Smooth muscle cell (in vitro differentiated cells): ENCODE measurements around the gene CELA3B. TPM values are rescaled to one million over a fixed set of nuclear protein-coding genes. Genes with fewer than 3 reads are reported as not detected.
"Not testable (repeated sequence)": the region's sequence is repeated elsewhere in the genome, so short reads cannot be mapped to it uniquely, and the experiment has no call there.

Source experiments
- DNase-seq: peaks from one replicate; lab custom pipeline; 2025; ENCODE audit not compliant: unreplicated experiment; lab: John Stamatoyannopoulos, UW
- H2AFZ ChIP-seq: fragments of 200-600 bp; sonication (generic); 2 replicates; pipeline ENCODE4 v1.6.0; 2016; ENCODE audit warnings: antibody characterized with exemption, low read depth, mild to moderate bottlenecking
- H3F3A ChIP-seq: fragments of 200-600 bp; sonication (generic); 2 replicates; pipeline ENCODE4 v1.6.0; 2017; ENCODE audit warnings: antibody characterized with exemption, low read depth
- H3K27ac ChIP-seq: fragments of 200-600 bp; sonication (generic); 2 replicates; pipeline ENCODE4 v1.5.1; 2016; ENCODE audit warnings: low read depth, mild to moderate bottlenecking
- H3K27me3 ChIP-seq: fragments of 200-600 bp; sonication (generic); 2 replicates; pipeline ENCODE4 v1.6.1; 2016; ENCODE audit warnings: low read depth, mild to moderate bottlenecking
- H3K36me3 ChIP-seq: fragments of 200-600 bp; sonication (generic); 2 replicates; pipeline ENCODE4 v1.5.1; 2016; ENCODE audit warnings: low read depth
- H3K4me1 ChIP-seq: fragments of 200-600 bp; sonication (generic); 2 replicates; pipeline ENCODE4 v1.5.1; 2016; ENCODE audit warnings: low read depth
- H3K4me2 ChIP-seq: fragments of 200-600 bp; sonication (generic); 2 replicates; pipeline ENCODE4 v1.6.0; 2016; ENCODE audit warnings: mild to moderate bottlenecking
- H3K4me3 ChIP-seq: fragments of 200-600 bp; sonication (generic); 2 replicates; pipeline ENCODE4 v1.5.1; 2016; ENCODE audit warnings: mild to moderate bottlenecking
- H3K79me2 ChIP-seq: fragments of 200-600 bp; sonication (generic); 2 replicates; pipeline ENCODE4 v1.6.0; 2016; ENCODE audit warnings: low read depth, mild to moderate bottlenecking
- H3K9ac ChIP-seq: fragments of 200-600 bp; sonication (generic); 2 replicates; pipeline ENCODE4 v1.6.0; 2016; ENCODE audit warnings: low read depth
- H3K9me3 ChIP-seq: fragments of 200-600 bp; sonication (generic); replicated peaks from 2 replicates; pipeline ENCODE4 v1.5.1; 2016; ENCODE audit warnings: low read depth
- H4K20me1 ChIP-seq: fragments of 200-600 bp; sonication (generic); 2 replicates; pipeline ENCODE4 v1.6.0; 2016; ENCODE audit warnings: low read depth
- CTCF ChIP-seq: fragments of 200-600 bp; sonication (generic); IDR thresholded peaks from 2 replicates; pipeline ENCODE4 v1.5.1; 2017; ENCODE audit warnings: borderline replicate concordance, mild to moderate bottlenecking, antibody characterized with exemption; ENCODE audit not compliant: insufficient read depth, poor library complexity, severe bottlenecking
- WGBS: methylation state at CpG from one replicate; pipeline ENCODE4 v1.1.7; 2016; ENCODE audit warnings: low lambda C conversion rate; 5-methylcytosine and 5-hydroxymethylcytosine counted together
- polyA plus RNA-seq: library from polyadenylated mRNA; unstranded; fragments of >200 nt; fragmentation: Nextera tagmentation; extraction: Ambion mirVana; gene quantifications from 2 replicates; pipeline ENCODE4 v1.2.1, GENCODE V29; 2016
- total RNA-seq: library from RNA; depleted of rRNA; stranded (reverse); fragments of >200 nt; gene quantifications from 2 replicates; pipeline ENCODE4 v1.2.3, GENCODE V29; 2014

CELA3B gene
- total and polyA plus RNA-seq, 2 experiments from 2014 or later, result not detected

GRCh38 chr1:21940492-21940891, 36.3 kb upstream of the CELA3B start:
- Histone ChIP-seq H3F3A (peaks cover 42% of the 10 kb centered on the region), H3K27me3 (no peaks in the 10 kb centered on the region), H3K79me2 (peaks cover 3% of the 10 kb centered on the region), H3K4me3 (no peak overlapping the region), H3K27ac (peak overlapping the region; percentile 93), H3K9ac (peak overlapping the region; percentile 61), H4K20me1 (peaks cover 3% of the 10 kb centered on the region), H3K9me3 (no peaks in the 10 kb centered on the region), H2AFZ (no peak overlapping the region), H3K4me1 (peaks cover 48% of the 10 kb centered on the region), H3K36me3 (no peaks in the 10 kb centered on the region), H3K4me2 (peak overlapping the region; percentile 26)
- TF ChIP-seq CTCF, result no peak
- no peak for DNase-seq
- WGBS, result 99% methylated on average over 2 of the region's 2 CpGs

DNA sequence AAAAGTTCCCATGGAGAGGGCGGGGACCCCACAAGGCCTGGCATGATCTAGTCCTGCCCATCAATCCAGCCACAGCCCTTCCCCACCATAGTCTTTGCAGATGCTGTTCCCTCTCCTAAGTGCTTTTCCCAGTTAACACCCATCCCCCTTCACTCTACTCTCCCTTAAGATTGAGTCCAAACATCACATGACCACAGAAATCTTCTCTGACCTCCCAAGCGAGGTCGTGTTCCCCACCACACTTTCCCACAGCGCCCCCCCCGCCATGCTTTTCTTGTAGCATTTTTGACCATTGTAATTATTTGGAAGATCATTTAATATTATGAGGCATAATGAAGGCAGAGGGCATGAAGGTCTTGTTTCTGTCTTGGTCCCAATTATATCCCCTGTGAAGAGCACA, 35.5 kb upstream of the CELA3B start:
- Histone ChIP-seq H3K79me2 (no peaks in the 10 kb centered on the region), H3K4me1 (peaks cover 39% of the 10 kb centered on the region), H3K9me3 (no peaks in the 10 kb centered on the region), H3K4me2 (no peak overlapping the region), H3F3A (peaks cover 42% of the 10 kb centered on the region), H3K36me3 (no peaks in the 10 kb centered on the region), H3K27ac (no peak overlapping the region), H4K20me1 (no peaks in the 10 kb centered on the region), H3K9ac (no peak overlapping the region), H3K4me3 (no peak overlapping the region), H2AFZ (no peak overlapping the region), H3K27me3 (no peaks in the 10 kb centered on the region)
- TF ChIP-seq CTCF, result no peak
- DNase-seq, result no peak
- WGBS, result 87% methylated on average over 5 of the region's 5 CpGs

- no peaks in the 10 kb centered on the region for H3K9me3 ChIP-seq
- WGBS, result 41% methylated on average over 10 of the region's 10 CpGs
- H3K36me3 ChIP-seq, result no peaks in the 10 kb centered on the region
- H4K20me1 ChIP-seq, result no peaks in the 10 kb centered on the region
- H3K4me2 ChIP-seq, result peak overlapping the region; percentile 44
- H3K27me3 ChIP-seq, result no peaks in the 10 kb centered on the region
- peaks cover 42% of the 10 kb centered on the region for H3F3A ChIP-seq
- no peak overlapping the region for H3K9ac ChIP-seq
- DNase-seq, result no peak
- H3K79me2 ChIP-seq, result no peaks in the 10 kb centered on the region
- H2AFZ ChIP-seq, result no peak overlapping the region
- no peak overlapping the region for H3K4me3 ChIP-seq
- peak overlapping the region; percentile 57 for H3K27ac ChIP-seq
- H3K4me1 ChIP-seq, result peaks cover 39% of the 10 kb centered on the region
- no peak for TF ChIP-seq CTCF
These were observed 34.4 kb upstream of the CELA3B start for GRCh38 chr1:21942464-21942863.

GRCh38 chr1:21942959-21943640, 33.7 kb upstream of the CELA3B start:
- not testable (repeated sequence) for H3K9me3 ChIP-seq, H3K79me2 ChIP-seq, H3K36me3 ChIP-seq, H3K9ac ChIP-seq, H4K20me1 ChIP-seq, H3K27me3 ChIP-seq, DNase-seq, H2AFZ ChIP-seq, H3K4me3 ChIP-seq
- peak overlapping the region; percentile 57 for H3K27ac ChIP-seq
- H3K4me2 ChIP-seq, result peak overlapping the region; percentile 64
- peaks cover 35% of the 10 kb centered on the region for H3K4me1 ChIP-seq
- peaks cover 42% of the 10 kb centered on the region for H3F3A ChIP-seq
- 38% methylated on average over 19 of the region's 19 CpGs for WGBS
